Measurements from ENCODE around the gene MKS1. TPM values are rescaled to one million over a fixed set of nuclear protein-coding genes. Genes with fewer than 3 reads are reported as not detected.

The MKS1 gene
- polyA plus RNA-seq, 3 donors = 4.2 to 7.6 (median 5.0) TPM

GRCh38 chr17:58187063-58187462, 32.0 kb downstream of the MKS1 start:
- Mint-ChIP-seq H3K4me3 (no peak overlapping the region), H3K27ac (no peak overlapping the region)
- H3K27me3 ChIP-seq (ENCODE audit: control insufficient read depth in 2 of 2, insufficient read depth in 2 of 2, low read length in 2 of 2) = no peaks in the 10 kb centered on the region

GRCh38 chr17:58186591-58186990, 32.5 kb downstream of the MKS1 start:
- H3K4me1 Mint-ChIP-seq = peaks cover 20% of the 10 kb centered on the region
- H3K79me2 ChIP-seq (ENCODE audit: insufficient read depth, low read length) = no peaks in the 10 kb centered on the region
- H3K9me3 Mint-ChIP-seq = peaks cover 0 to 4% (median 0%) of the 10 kb centered on the region in 7 donors
- no peak overlapping the region for H3K4me2 ChIP-seq (replicated peaks; ENCODE audit: extremely low read depth, low read length, poor library complexity, severe bottlenecking)
- H3K27me3 ChIP-seq (ENCODE audit: control insufficient read depth in 2 of 2, insufficient read depth in 2 of 2, low read length in 2 of 2) = no peaks in the 10 kb centered on the region
- peaks cover 0 to 4% of the 10 kb centered on the region in 2 donors for H3K4me1 ChIP-seq (ENCODE audit: control insufficient read depth in 1 of 2, insufficient read depth in 2 of 2, low read length in 2 of 2)
- DNase-seq = no peak
- H3K4me3 Mint-ChIP-seq = no peak overlapping the region
- H3K27ac ChIP-seq (ENCODE audit: low read depth in 1 of 2, low read length in 2 of 2) = no peak overlapping the region
- no peaks in the 10 kb centered on the region for H3K36me3 Mint-ChIP-seq
- peaks cover 9 to 14% (median 14%) of the 10 kb centered on the region in 3 donors for H3K27me3 Mint-ChIP-seq (ENCODE audit: low read depth in 3 of 3)
- H3K9me3 ChIP-seq (replicated peaks in 1 of 2; ENCODE audit: control insufficient read depth in 1 of 2, insufficient read depth in 1 of 2, low read length in 2 of 2) = no peaks in the 10 kb centered on the region
- no peaks in the 10 kb centered on the region for H4K20me1 ChIP-seq (ENCODE audit: insufficient read depth, low read length)
- H3K4me3 ChIP-seq (replicated peaks in 1 of 3; ENCODE audit: low read depth in 2 of 3, low read length in 3 of 3) = no peak overlapping the region
- no peak overlapping the region for H2AFZ ChIP-seq (ENCODE audit: insufficient read depth, low read depth, low read length, poor library complexity, severe bottlenecking)
- no peak overlapping the region for H3K9ac ChIP-seq (ENCODE audit: insufficient read depth, low read length, poor library complexity, severe bottlenecking)
- intact Hi-C loops (cut with micrococcal nuclease) = no loop called here
- 76% methylated on average over 3 of the region's 4 CpGs for WGBS (ENCODE audit: insufficient coverage)
- no peaks in the 10 kb centered on the region for H3K36me3 ChIP-seq (replicated peaks in 1 of 2; ENCODE audit: control insufficient read depth in 1 of 2, insufficient read depth in 2 of 2, low read length in 2 of 2)
- no peak for TF ChIP-seq CTCF (IDR thresholded peaks at IDR 0.05)
- no peak overlapping the region for H3K27ac Mint-ChIP-seq

More at GRCh38 chr17:58187063-58187462, 32.0 kb downstream of the MKS1 start:
- H3K4me1 Mint-ChIP-seq = peaks cover 20% of the 10 kb centered on the region
- no peak overlapping the region for H3K4me2 ChIP-seq (replicated peaks; ENCODE audit: extremely low read depth, low read length, poor library complexity, severe bottlenecking)
- no peak for DNase-seq
- intact Hi-C loops (cut with micrococcal nuclease) = no loop called here
- WGBS (ENCODE audit: insufficient coverage) = 94% methylated on average over 6 of the region's 6 CpGs
- no peaks in the 10 kb centered on the region for H3K9me3 ChIP-seq (replicated peaks in 1 of 2; ENCODE audit: control insufficient read depth in 1 of 2, insufficient read depth in 1 of 2, low read length in 2 of 2)
- peaks cover 0 to 4% (median 0%) of the 10 kb centered on the region in 7 donors for H3K9me3 Mint-ChIP-seq
- no peak overlapping the region for H3K27ac ChIP-seq (ENCODE audit: low read depth in 1 of 2, low read length in 2 of 2)
- peaks cover 9 to 15% (median 14%) of the 10 kb centered on the region in 3 donors for H3K27me3 Mint-ChIP-seq (ENCODE audit: low read depth in 3 of 3)
- H3K79me2 ChIP-seq (ENCODE audit: insufficient read depth, low read length) = no peaks in the 10 kb centered on the region
- no peak overlapping the region for H3K9ac ChIP-seq (ENCODE audit: insufficient read depth, low read length, poor library complexity, severe bottlenecking)
- peaks cover 0 to 4% of the 10 kb centered on the region in 2 donors for H3K4me1 ChIP-seq (ENCODE audit: control insufficient read depth in 1 of 2, insufficient read depth in 2 of 2, low read length in 2 of 2)
- no peak for TF ChIP-seq CTCF (IDR thresholded peaks at IDR 0.05)
- no peaks in the 10 kb centered on the region for H3K36me3 Mint-ChIP-seq
- no peak overlapping the region for H2AFZ ChIP-seq (ENCODE audit: insufficient read depth, low read depth, low read length, poor library complexity, severe bottlenecking)
- no peaks in the 10 kb centered on the region for H3K36me3 ChIP-seq (replicated peaks in 1 of 2; ENCODE audit: control insufficient read depth in 1 of 2, insufficient read depth in 2 of 2, low read length in 2 of 2)
- H4K20me1 ChIP-seq (ENCODE audit: insufficient read depth, low read length) = no peaks in the 10 kb centered on the region
- no peak overlapping the region for H3K4me3 ChIP-seq (replicated peaks in 1 of 3; ENCODE audit: low read depth in 2 of 3, low read length in 3 of 3)

All from CD14-positive monocyte (primary cell).